ENCODE measurements around the gene AREL1. TPM values are rescaled to one million over a fixed set of nuclear protein-coding genes. Genes with fewer than 3 reads are reported as not detected.
A peak's percentile ranks its signal among the peaks of the same experiment; 100 is the strongest.

Gene AREL1
- total RNA-seq, 2 donors from 2014 or later: 30.7 to 37.0 TPM

GRCh38 chr14:74621556-74621955 is 91.3 kb downstream of the AREL1 start:
- Mint-ChIP-seq H3K36me3 (ENCODE audit: low read depth) (no peaks in the 10 kb centered on the region), H3K9me3 (no peaks in the 10 kb centered on the region), H3K4me1 (peaks cover 31% of the 10 kb centered on the region), H3K27ac (no peak overlapping the region), H3K4me3 (no peak overlapping the region), H3K27me3 (no peaks in the 10 kb centered on the region)
- no peak for ATAC-seq (replicated peaks)

GRCh38 chr14:74620923-74621322 is 92.0 kb downstream of the AREL1 start:
- Mint-ChIP-seq H3K4me3 (peak overlapping the region; percentile 34), H3K27me3 (peaks cover 1% of the 10 kb centered on the region), H3K9me3 (no peaks in the 10 kb centered on the region), H3K27ac (peak overlapping the region; percentile 77), H3K36me3 (ENCODE audit: low read depth) (no peaks in the 10 kb centered on the region), H3K4me1 (peaks cover 37% of the 10 kb centered on the region)
- no peak for ATAC-seq (replicated peaks)

- Mint-ChIP-seq H3K36me3 (ENCODE audit: low read depth) (no peaks in the 10 kb centered on the region), H3K4me1 (peaks cover 41% of the 10 kb centered on the region), H3K27ac (peak overlapping the region; percentile 77), H3K4me3 (peak overlapping the region; percentile 34), H3K9me3 (no peaks in the 10 kb centered on the region), H3K27me3 (peaks cover 2% of the 10 kb centered on the region)
- peak; percentile 84 for ATAC-seq (replicated peaks)
Observed at GRCh38 chr14:74620497-74620921, 92.4 kb downstream of the AREL1 start.

- H3K36me3 Mint-ChIP-seq (ENCODE audit: low read depth): no peaks in the 10 kb centered on the region
- no peaks in the 10 kb centered on the region for H3K9me3 Mint-ChIP-seq
- H3K4me1 Mint-ChIP-seq: peaks cover 42% of the 10 kb centered on the region
- peaks cover 2% of the 10 kb centered on the region for H3K27me3 Mint-ChIP-seq
- H3K27ac Mint-ChIP-seq: peak overlapping the region; percentile 77
- H3K4me3 Mint-ChIP-seq: peak overlapping the region; percentile 34
- ATAC-seq (replicated peaks): no peak
Observed at GRCh38 chr14:74619672-74620131, 93.2 kb downstream of the AREL1 start.

- Mint-ChIP-seq H3K9me3 (no peaks in the 10 kb centered on the region), H3K4me3 (peak overlapping the region; percentile 60), H3K4me1 (peaks cover 47% of the 10 kb centered on the region), H3K36me3 (ENCODE audit: low read depth) (no peaks in the 10 kb centered on the region), H3K27me3 (peaks cover 2% of the 10 kb centered on the region), H3K27ac (peak overlapping the region; percentile 76)
- ATAC-seq (replicated peaks): peak; percentile 73
Observed at GRCh38 chr14:74618078-74618952, 94.6 kb downstream of the AREL1 start.

GRCh38 chr14:74616996-74617700 is 95.7 kb downstream of the AREL1 start:
- Mint-ChIP-seq H3K27ac (no peak overlapping the region), H3K36me3 (ENCODE audit: low read depth) (no peaks in the 10 kb centered on the region), H3K4me3 (peak overlapping the region; percentile 60), H3K27me3 (peaks cover 2% of the 10 kb centered on the region), H3K9me3 (no peaks in the 10 kb centered on the region), H3K4me1 (peaks cover 47% of the 10 kb centered on the region)
- no peak for ATAC-seq (replicated peaks)

- H3K27me3 Mint-ChIP-seq: peaks cover 2% of the 10 kb centered on the region
- no peak overlapping the region for H3K4me3 Mint-ChIP-seq
- H3K9me3 Mint-ChIP-seq: no peaks in the 10 kb centered on the region
- peak overlapping the region; percentile 23 for H3K27ac Mint-ChIP-seq
- H3K36me3 Mint-ChIP-seq (ENCODE audit: low read depth): no peaks in the 10 kb centered on the region
- ATAC-seq (replicated peaks): no peak
- peaks cover 47% of the 10 kb centered on the region for H3K4me1 Mint-ChIP-seq
Observed at GRCh38 chr14:74616507-74616906, 96.4 kb downstream of the AREL1 start.

GRCh38 chr14:74615735-74616134 is 97.1 kb downstream of the AREL1 start:
- Mint-ChIP-seq H3K36me3 (ENCODE audit: low read depth) (no peaks in the 10 kb centered on the region), H3K4me1 (peaks cover 41% of the 10 kb centered on the region), H3K27me3 (peaks cover 2% of the 10 kb centered on the region), H3K27ac (peak overlapping the region; percentile 23), H3K9me3 (no peaks in the 10 kb centered on the region), H3K4me3 (no peak overlapping the region)
- no peak for ATAC-seq (replicated peaks)

GRCh38 chr14:74614508-74615495 is 98.1 kb downstream of the AREL1 start:
- Mint-ChIP-seq H3K27me3 (peaks cover 6% of the 10 kb centered on the region), H3K4me1 (peaks cover 32% of the 10 kb centered on the region)

GRCh38 chr14:74613211-74613914 is 99.5 kb downstream of the AREL1 start:
- ATAC-seq (replicated peaks): no peak
- Mint-ChIP-seq H3K27ac (no peak overlapping the region), H3K4me3 (peak overlapping the region; percentile 60), H3K9me3 (no peaks in the 10 kb centered on the region), H3K36me3 (ENCODE audit: low read depth) (no peaks in the 10 kb centered on the region), H3K27me3 (peaks cover 6% of the 10 kb centered on the region), H3K4me1 (peaks cover 25% of the 10 kb centered on the region)

More at GRCh38 chr14:74614508-74615495, 98.1 kb downstream of the AREL1 start:
- no peak overlapping the region for H3K27ac Mint-ChIP-seq
- ATAC-seq (replicated peaks): no peak
- H3K36me3 Mint-ChIP-seq (ENCODE audit: low read depth): no peaks in the 10 kb centered on the region
- H3K4me3 Mint-ChIP-seq: no peak overlapping the region
- H3K9me3 Mint-ChIP-seq: no peaks in the 10 kb centered on the region

GRCh38 chr14:74612350-74613021 is 100.4 kb downstream of the AREL1 start:
- H3K4me1 Mint-ChIP-seq: peaks cover 17% of the 10 kb centered on the region
- no peak overlapping the region for H3K27ac Mint-ChIP-seq
- H3K9me3 Mint-ChIP-seq: no peaks in the 10 kb centered on the region
- H3K36me3 Mint-ChIP-seq (ENCODE audit: low read depth): no peaks in the 10 kb centered on the region
- peak; percentile 85 for ATAC-seq (replicated peaks)
- peak overlapping the region; percentile 60 for H3K4me3 Mint-ChIP-seq
- peaks cover 6% of the 10 kb centered on the region for H3K27me3 Mint-ChIP-seq

- Mint-ChIP-seq H3K4me3 (peak within 1 kb of the TSS; percentile 60), H3K27me3 (peaks cover 6% of the 10 kb centered on the region), H3K4me1 (peaks cover 17% of the 10 kb centered on the region), H3K9me3 (no peaks in the 10 kb centered on the region), H3K27ac (no peak within 1 kb of the TSS), H3K36me3 (ENCODE audit: low read depth) (no peaks in the 10 kb centered on the region)
- ATAC-seq (replicated peaks): no peak
Observed at GRCh38 chr14:74611650-74612349, 101.1 kb downstream of the AREL1 start, which contains the start of gene LTBP2. LTBP2 (minus strand) TSS chr14:74612237; CDS start chr14:74611944, 293 bp downstream.

Data from activated T-helper 17 cell treated with anti-CD3 and anti-CD28 coated beads, Interleukin-2, amount 50 U/mL, for 72 hours (primary cell).